B cell (primary cell): ENCODE data around the gene IL1F10.

Experiments
- CTCF ChIP-seq: fragments of 200-600 bp; IDR thresholded peaks from one replicate; pipeline ENCODE4 v1.8.0; 2022; ENCODE audit warnings: antibody characterized with exemption, mild to moderate bottlenecking
- EZH2 ChIP-seq: IDR thresholded peaks from 2 replicates; pipeline ENCODE4 v1.6.1; 2012; ENCODE audit warnings: borderline replicate concordance, low read depth, mild to moderate bottlenecking, moderate library complexity, low read length; ENCODE audit not compliant: insufficient read depth, poor library complexity, severe bottlenecking

- TF ChIP-seq CTCF (no peak), EZH2 (no peak)
Observed at GRCh38 chr2:113027691-113028090, 40.1 kb upstream of the IL1F10 start.
